H1 (cell line): ENCODE data around the gene CEP57L1. TPM values are rescaled to one million over a fixed set of nuclear protein-coding genes. Genes with fewer than 3 reads are reported as not detected.

Experiments used
- CTCF ChIA-PET: fragments of 300-600 bp; sonication (Branson Sonifier 250); formaldehyde crosslinking; loops from one replicate; lab custom pipeline; 2021; ENCODE audit not compliant: partially characterized antibody; lab: Charles Lee
- POLR2A ChIA-PET: fragments of 300-600 bp; sonication (Branson Sonifier 250); formaldehyde crosslinking; loops from one replicate; lab custom pipeline; 2021; ENCODE audit warnings: inconsistent platforms; ENCODE audit not compliant: partially characterized antibody; lab: Charles Lee
- DNase-seq, 2 experiments: peaks; one replicate each; pipeline versions ENCODE4 v3.0.0 to v3.0.0-alpha.2; 2010 to 2022; ENCODE audit warnings: low spot score in 2 of 2, low read depth in 1 of 2, mixed read lengths in 1 of 2
- FAIRE-seq: peaks from 2 replicates; lab custom pipeline; 2011; peaks lifted over from hg19 to GRCh38; lab: Jason Lieb, UNC
- H2AFZ ChIP-seq: 2 replicates; pipeline ENCODE4 v1.8.1; 2012; ENCODE audit warnings: low read length, inconsistent platforms
- H2AK5ac ChIP-seq: 2 replicates; pipeline ENCODE4 v1.6.1; 2013; ENCODE audit warnings: low read depth, low read length
- H2BK120ac ChIP-seq: replicated peaks from 2 replicates; pipeline ENCODE3; 2013; ENCODE audit warnings: low read depth, low read length, inconsistent platforms
- H2BK12ac ChIP-seq: 2 replicates; pipeline ENCODE4 v1.6.1; 2013; ENCODE audit warnings: low read depth, low read length
- H2BK15ac ChIP-seq: 2 replicates; pipeline ENCODE4 v1.6.1; 2013; ENCODE audit warnings: low read length
- H2BK20ac ChIP-seq: 2 replicates; pipeline ENCODE4 v1.6.1; 2013; ENCODE audit warnings: low read length
- H2BK5ac ChIP-seq: 2 replicates; pipeline ENCODE4 v1.6.1; 2013; ENCODE audit warnings: low read depth, low read length
- H3K14ac ChIP-seq: 2 replicates; pipeline ENCODE4 v1.6.1; 2013; ENCODE audit warnings: inconsistent platforms; ENCODE audit not compliant: insufficient read length
- H3K18ac ChIP-seq: 2 replicates; pipeline ENCODE4 v1.6.1; 2013; ENCODE audit warnings: low read length; ENCODE audit errors: extremely low read depth
- H3K23ac ChIP-seq: 2 replicates; pipeline ENCODE4 v1.6.1; 2013; ENCODE audit warnings: inconsistent platforms; ENCODE audit not compliant: insufficient read length
- H3K23me2 ChIP-seq: 2 replicates; pipeline ENCODE4 v1.6.1; 2013; ENCODE audit warnings: low read depth, low read length
- H3K27ac ChIP-seq: 2 replicates; pipeline ENCODE4 v1.6.1; 2011; ENCODE audit warnings: low read depth, low read length, inconsistent platforms
- H3K27me3 ChIP-seq, 4 experiments: replicated peaks in 1 of 4; 1 replicate in 1 of 4; 2 replicates in 3 of 4; pipeline versions ENCODE4 v1.6.1 to v1.8.1; 2011 to 2013; ENCODE audit warnings: low read length in 3 of 4, mild to moderate bottlenecking in 3 of 4, inconsistent platforms in 2 of 4, mixed read lengths in 2 of 4, moderate library complexity in 1 of 4; ENCODE audit not compliant: control insufficient read depth in 3 of 4, insufficient read depth in 3 of 4; ENCODE audit errors: extremely low read depth in 1 of 4
- H3K36me3 ChIP-seq, 4 experiments: 2 replicates each; pipeline versions ENCODE4 v1.6.1 to v1.8.1; 2011 to 2013; ENCODE audit warnings: mild to moderate bottlenecking in 4 of 4, low read length in 3 of 4, moderate library complexity in 2 of 4, control low read depth in 1 of 4, inconsistent platforms in 1 of 4; ENCODE audit not compliant: insufficient read depth in 4 of 4, control insufficient read depth in 2 of 4
- H3K4ac ChIP-seq: replicated peaks from 2 replicates; pipeline ENCODE3; 2013; ENCODE audit warnings: low read length, low read depth, mixed read lengths, inconsistent platforms; ENCODE audit not compliant: insufficient read length
- H3K4me1 ChIP-seq, 4 experiments: replicated peaks in 1 of 4; 1 replicate in 1 of 4; 2 replicates in 3 of 4; pipeline versions ENCODE4 v1.6.1 to v1.8.1; 2011 to 2013; ENCODE audit warnings: low read length in 3 of 4, inconsistent platforms in 2 of 4, mixed read lengths in 1 of 4; ENCODE audit not compliant: insufficient read depth in 4 of 4, control insufficient read depth in 3 of 4
- H3K4me2 ChIP-seq, 2 experiments: 2 replicates each; pipeline versions ENCODE4 v1.6.1 to v1.8.1; 2011 to 2013; ENCODE audit warnings: low read depth in 2 of 2, low read length in 2 of 2, control low read depth in 1 of 2, inconsistent platforms in 1 of 2, mild to moderate bottlenecking in 1 of 2; ENCODE audit not compliant: insufficient read depth in 1 of 2
- H3K4me3 ChIP-seq, 4 experiments: fragments of 200-600, 300-600 bp in 1 of 4; sonication (generic), shearing (Covaris generic), sonication (Bioruptor Twin) in 1 of 4; 2 replicates each; pipeline versions ENCODE4 v1.5.1 to v1.8.1; 2011 to 2016; ENCODE audit warnings: low read length in 4 of 4, low read depth in 3 of 4, control low read depth in 2 of 4, inconsistent platforms in 2 of 4, mild to moderate bottlenecking in 2 of 4, mixed read lengths in 1 of 4, moderate library complexity in 1 of 4; ENCODE audit not compliant: insufficient read depth in 2 of 4; ENCODE audit errors: extremely low read depth in 1 of 4
- H3K56ac ChIP-seq: replicated peaks from 2 replicates; pipeline ENCODE3; 2013; ENCODE audit warnings: low read depth, mild to moderate bottlenecking, mixed read lengths, low read length, inconsistent platforms; ENCODE audit not compliant: insufficient read length
- H3K79me1 ChIP-seq: 2 replicates; pipeline ENCODE4 v1.6.1; 2013; ENCODE audit warnings: low read depth, low read length, control low read depth
- H3K79me2 ChIP-seq, 2 experiments: 2 replicates each; pipeline versions ENCODE4 v1.6.1 to v1.8.1; 2012 to 2013; ENCODE audit warnings: low read length in 2 of 2, mild to moderate bottlenecking in 2 of 2, inconsistent platforms in 1 of 2; ENCODE audit not compliant: insufficient read depth in 2 of 2, control insufficient read depth in 1 of 2
- H3K9ac ChIP-seq, 4 experiments: replicated peaks in 1 of 4; 1 replicate in 1 of 4; 2 replicates in 3 of 4; pipeline versions ENCODE4 v1.6.1 to v1.8.1; 2011 to 2013; ENCODE audit warnings: low read depth in 3 of 4, low read length in 3 of 4, control low read depth in 2 of 4, mild to moderate bottlenecking in 2 of 4, moderate library complexity in 2 of 4, inconsistent platforms in 1 of 4; ENCODE audit errors: extremely low read depth in 1 of 4
- H3K9me3 ChIP-seq, 2 experiments: 2 replicates each; pipeline versions ENCODE4 v1.6.1 to v1.8.1; 2012 to 2013; ENCODE audit warnings: mild to moderate bottlenecking in 2 of 2, moderate library complexity in 2 of 2, control low read depth in 1 of 2, inconsistent platforms in 1 of 2, low read depth in 1 of 2, low read length in 1 of 2, mixed read lengths in 1 of 2; ENCODE audit not compliant: insufficient read depth in 2 of 2
- H4K20me1 ChIP-seq, 2 experiments: replicated peaks in 1 of 2; 2 replicates each; pipeline versions ENCODE3 to v1.8.1; 2011 to 2013; ENCODE audit warnings: inconsistent platforms in 2 of 2, low read length in 2 of 2, mild to moderate bottlenecking in 1 of 2; ENCODE audit not compliant: insufficient read depth in 2 of 2, control insufficient read depth in 1 of 2
- H4K5ac ChIP-seq: 2 replicates; pipeline ENCODE4 v1.6.1; 2013; ENCODE audit warnings: low read length, low read depth, mixed read lengths, inconsistent platforms; ENCODE audit not compliant: insufficient read length
- H4K8ac ChIP-seq: 2 replicates; pipeline ENCODE4 v1.8.0; 2013; ENCODE audit warnings: mild to moderate bottlenecking, moderate library complexity, low read length, inconsistent platforms; ENCODE audit not compliant: insufficient read depth; ENCODE audit errors: extremely low read depth
- H4K91ac ChIP-seq: replicated peaks from 2 replicates; pipeline ENCODE3; 2013; ENCODE audit warnings: low read length, mixed read lengths, inconsistent platforms; ENCODE audit not compliant: insufficient read length
- KDM4A ChIP-seq: IDR thresholded peaks from one replicate; pipeline ENCODE4 v1.7.1; 2012; ENCODE audit warnings: low read depth, mild to moderate bottlenecking, moderate library complexity, low read length, inconsistent platforms; ENCODE audit not compliant: severe bottlenecking
- SAP30 ChIP-seq: fragments of 300-600 bp; sonication (generic); IDR thresholded peaks from 2 replicates; pipeline ENCODE4 v1.7.1; 2012; ENCODE audit warnings: low read length, moderate library complexity, mild to moderate bottlenecking, inconsistent platforms; ENCODE audit not compliant: insufficient read depth, insufficient replicate concordance
- WGBS, 2 experiments: shearing (Covaris generic) in 1 of 2; methylation state at CpG; one replicate each; pipeline versions ENCODE4 v1.1.6 to v1.1.7; 2013 to 2015; ENCODE audit warnings: low lambda C conversion rate in 2 of 2, mixed read lengths in 2 of 2, inconsistent platforms in 1 of 2, low coverage in 1 of 2, missing lambda C conversion rate in 1 of 2; ENCODE audit not compliant: insufficient replicate concordance in 2 of 2, insufficient coverage in 1 of 2, insufficient read length in 1 of 2; ENCODE audit errors: extremely low coverage in 1 of 2, missing lambda C conversion rate in 1 of 2; 5-methylcytosine and 5-hydroxymethylcytosine counted together
- polyA plus RNA-seq, 7 experiments: library from polyadenylated mRNA; depleted of rRNA in 3 of 7; stranded (reverse) in 5 of 7; unstranded in 2 of 7; fragments of >200 nt in 5 of 7; fragments of 200-250 nt in 2 of 7; gene quantifications; 1 replicate in 5 of 7; 2 replicates in 1 of 7; 4 replicates in 1 of 7; pipeline versions ENCODE4 v1.2.1 to v1.2.3, GENCODE V29; 2011 to 2013; ENCODE audit warnings: missing spikeins in 2 of 7, mixed read lengths in 2 of 7
- total RNA-seq: library from RNA; stranded (reverse); fragmentation: NEBNext Ultra II Directional; extraction: Animal tissue kit (Norgen Biotek cat#: 25700); gene quantifications from 2 replicates; pipeline ENCODE4 v1.2.1, GENCODE V29; 2021

CEP57L1 gene
- total and polyA plus RNA-seq, 2 of the 8 experiments (the other 6 are each of a cell fraction or from before 2014, with no cell fraction given), result 3.6 to 11.5 TPM

- Histone ChIP-seq H2BK12ac (no peak overlapping the region), H3K79me2 (no peaks in the 10 kb centered on the region), H2BK20ac (no peak overlapping the region), H3K18ac (no peak overlapping the region), H3K4me2 (no peak overlapping the region), H3K27me3 (no peaks in the 10 kb centered on the region), H3K4ac (no peak overlapping the region), H3K9me3 (no peaks in the 10 kb centered on the region), H3K4me1 (peaks cover 0 to 5% (median 3%) of the 10 kb centered on the region in 4 experiments; a peak in 4 of 7 replicates), H3K79me1 (no peaks in the 10 kb centered on the region), H2BK15ac (no peak overlapping the region), H3K4me3 (no peak overlapping the region), H4K5ac (no peak overlapping the region), H2BK5ac (no peak overlapping the region), H3K14ac (no peak overlapping the region), H4K91ac (no peak overlapping the region), H3K36me3 (no peaks in the 10 kb centered on the region), H2AK5ac (no peak overlapping the region), H3K23me2 (no peaks in the 10 kb centered on the region; the same call in 1 of the 2 replicates), H3K27ac (no peak overlapping the region), H3K23ac (no peak overlapping the region), H4K8ac (no peak overlapping the region), H2BK120ac (no peak overlapping the region), H4K20me1 (no peaks in the 10 kb centered on the region), H3K56ac (no peak overlapping the region), H3K9ac (no peak overlapping the region), H2AFZ (no peak overlapping the region)
- DNase-seq, result no peak
- 95% methylated on average over 4 of the region's 4 CpGs; no CpG with 5 or more reads in 1 of the 2 experiments for WGBS, 2 experiments
- TF ChIP-seq KDM4A (no peak), SAP30 (no peak)
- FAIRE-seq, result no peak
- CTCF ChIA-PET, result interaction anchor here (0.6 to 1.6 kb wide), 4 partner anchors 9 to 170 kb away, joined by 3 to 4 read pairs (median 3); no protein-coding TSS in a partner anchor
- POLR2A ChIA-PET, result no interaction called here
These were observed 42.5 kb upstream of the CEP57L1 start for GRCh38 chr6:109052852-109053251.
